DND-41 (cell line): ENCODE data around the gene TGM5.

ENCODE experiments used
- CTCF ChIP-seq: IDR thresholded peaks from 2 replicates; pipeline ENCODE4 v1.5.1; 2012; ENCODE audit warnings: borderline replicate concordance, low read length, moderate library complexity, mild to moderate bottlenecking; ENCODE audit not compliant: poor library complexity, severe bottlenecking; ENCODE audit errors: extremely low read depth
- EZH2 ChIP-seq: IDR thresholded peaks from 3 replicates; pipeline ENCODE4 v1.6.1; 2012; ENCODE audit warnings: borderline replicate concordance, low read depth, mild to moderate bottlenecking, moderate library complexity, low read length, inconsistent platforms; ENCODE audit not compliant: severe bottlenecking

- TF ChIP-seq CTCF = no peak
- TF ChIP-seq EZH2 = no peak
Measured at GRCh38 chr15:43266386-43266785, 342 bp downstream of the TGM5 start.
